ENCODE measurements around the gene GLCCI1. TPM values are rescaled to one million over a fixed set of nuclear protein-coding genes. Genes with fewer than 3 reads are reported as not detected.

Gene GLCCI1
- total and polyA plus RNA-seq, 2 of the 13 experiments (the other 11 are each of a cell fraction or from before 2014, with no cell fraction given), result 1.3 to 1.7 TPM

GRCh38 chr7:7968544-7969305, at the start of gene GLCCI1 (continued):
- TF ChIP-seq ZBTB2 (CRISPR knock-in tag; IDR thresholded peaks at IDR 0.05; ENCODE audit: low read depth), result 0 out of 2 replicates have a peak, but pooled peaks have one; percentile 41
- TF ChIP-seq YEATS2 (CRISPR knock-in tag; IDR thresholded peaks at IDR 0.05; ENCODE audit: borderline replicate concordance), result peak; percentile 62; the same call in 1 of the 2 replicates
- no peak for TF ChIP-seq PRDM4 (CRISPR knock-in tag; IDR thresholded peaks at IDR 0.05; ENCODE audit: borderline replicate concordance)
- no peak for TF ChIP-seq MTF1 (CRISPR knock-in tag; IDR thresholded peaks at IDR 0.05)
- TF ChIP-seq AHDC1 (CRISPR knock-in tag; IDR thresholded peaks at IDR 0.05; ENCODE audit: borderline replicate concordance), result 0 out of 2 replicates have a peak, but pooled peaks have one; percentile 42
- no peak for TF ChIP-seq ZBTB26 (CRISPR knock-in tag; IDR thresholded peaks at IDR 0.05; ENCODE audit: borderline replicate concordance)
- TF ChIP-seq HNRNPLL (IDR thresholded peaks at IDR 0.05; ENCODE audit: low read depth, low read length, poor library complexity, severe bottlenecking), result peak; percentile 91
- TF ChIP-seq SMC3 (IDR thresholded peaks at IDR 0.05; ENCODE audit: low read length), result no peak
- TF ChIP-seq ZEB1 (IDR thresholded peaks at IDR 0.05; ENCODE audit: insufficient replicate concordance, low read depth), result no peak
- TF ChIP-seq ZNF644 (CRISPR knock-in tag; IDR thresholded peaks at IDR 0.05; ENCODE audit: low read depth), result 0 out of 2 replicates have a peak, but pooled peaks have one; percentile 9
- peak; percentile 35; the same call in 1 of the 2 replicates for TF ChIP-seq BORCS8-MEF2B (CRISPR knock-in tag; IDR thresholded peaks at IDR 0.05)
- peak; percentile 34; the same call in 1 of the 2 replicates for TF ChIP-seq FOXO1 (CRISPR knock-in tag; IDR thresholded peaks at IDR 0.05)
- TF ChIP-seq BRCA1 (CRISPR knock-in tag; IDR thresholded peaks at IDR 0.05), result 0 out of 2 replicates have a peak, but pooled peaks have one; percentile 33
- TF ChIP-seq SAP130 (CRISPR knock-in tag; IDR thresholded peaks at IDR 0.05; ENCODE audit: low read depth), result peak; percentile 75
- TF ChIP-seq ZNF569 (CRISPR knock-in tag; IDR thresholded peaks at IDR 0.05; ENCODE audit: borderline replicate concordance), result no peak
- peak; percentile 58 for TF ChIP-seq ZNF883 (CRISPR knock-in tag; IDR thresholded peaks at IDR 0.05; ENCODE audit: not compliant biosample characterization)
